Measurements from ENCODE around the gene CUX1. TPM values are rescaled to one million over a fixed set of nuclear protein-coding genes. Genes with fewer than 3 reads are reported as not detected.
"Not testable (repeated sequence)": the region's sequence is repeated elsewhere in the genome, so short reads cannot be mapped to it uniquely, and the experiment has no call there.

CUX1 gene
- polyA plus RNA-seq, 10 donors: 32.2 to 51.8 (median 40.3) TPM

DNA sequence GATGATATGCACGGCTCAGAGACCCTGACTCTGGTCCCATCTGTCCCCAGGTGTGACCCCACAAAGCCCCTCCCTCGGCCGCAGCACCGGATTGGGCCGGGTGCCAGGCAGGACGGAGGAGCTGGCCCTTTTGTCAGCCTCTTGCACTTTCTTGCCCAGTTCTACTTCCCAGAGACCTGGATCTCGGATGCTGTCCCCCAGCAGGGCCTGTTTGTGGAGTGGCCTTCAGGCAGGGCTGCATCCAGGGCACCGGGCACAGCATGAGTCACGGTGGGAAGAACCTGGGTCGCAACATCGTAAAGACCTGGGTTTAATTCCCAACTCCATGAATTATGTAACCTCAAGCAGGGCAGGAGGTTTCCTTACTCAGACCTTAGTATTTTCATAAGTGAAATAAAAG is 310.9 kb downstream of the CUX1 start:
- DNase-seq: no peak

DNA sequence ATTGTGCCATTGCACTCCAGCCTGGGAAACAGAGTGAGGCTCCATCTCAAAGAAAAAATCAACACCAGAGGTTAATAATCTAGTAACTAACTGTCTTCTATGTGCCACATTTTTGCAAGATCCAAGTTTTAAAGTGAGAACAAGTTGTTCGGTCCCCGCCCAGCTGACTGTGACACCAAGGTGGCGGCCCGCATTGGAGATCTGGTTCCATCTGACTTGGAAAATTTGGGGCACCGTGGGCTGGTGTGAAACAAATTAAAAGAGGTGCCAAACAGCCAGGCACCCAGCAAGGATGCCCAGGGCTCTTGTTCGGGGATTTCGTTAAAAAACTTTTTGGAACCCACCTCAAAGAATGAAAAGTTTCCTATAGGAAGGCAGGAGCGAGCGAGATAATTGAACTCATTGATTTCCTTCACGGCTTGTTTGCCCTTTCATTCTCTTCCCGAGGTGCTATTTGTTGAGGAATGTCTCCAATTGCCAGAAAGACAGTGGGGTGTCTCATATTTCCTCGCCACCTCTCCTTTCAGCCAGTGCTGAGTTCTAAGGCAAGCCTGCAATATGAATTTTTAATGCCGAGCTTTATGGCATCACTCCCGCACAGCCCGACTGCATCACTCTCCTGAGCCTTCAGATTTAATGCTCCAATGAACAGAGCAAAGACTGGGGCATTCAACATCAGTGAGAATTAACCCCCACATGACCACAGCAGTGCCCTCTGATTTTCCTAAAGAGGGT is 312.4 kb downstream of the CUX1 start:
- no peak for DNase-seq

DNA sequence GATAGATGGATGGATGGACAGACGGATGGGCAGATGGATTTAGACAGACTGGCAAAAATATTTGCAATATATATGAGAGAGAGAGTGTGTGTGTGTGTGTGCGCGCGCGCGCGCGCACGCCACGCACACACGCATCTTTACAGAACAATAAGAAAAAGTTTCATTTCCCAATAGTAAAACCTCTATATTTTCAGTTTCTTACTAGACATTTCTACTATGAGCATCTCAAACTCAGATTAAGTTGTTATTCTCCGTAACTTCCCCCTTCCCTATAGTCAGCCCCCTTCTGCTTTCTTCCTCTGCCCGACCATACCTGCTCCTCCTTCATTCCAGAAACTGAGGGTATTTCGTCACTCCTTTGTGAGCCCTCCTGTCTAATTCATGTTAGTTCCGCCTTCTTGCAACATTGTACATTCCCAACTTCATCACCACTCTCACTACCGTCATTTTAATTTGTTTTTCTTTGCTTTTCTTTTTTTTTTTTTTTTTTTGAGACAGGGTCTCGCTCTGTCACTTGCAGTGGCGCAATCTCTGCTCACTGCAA is 314.9 kb downstream of the CUX1 start:
- DNase-seq: no peak

DNA sequence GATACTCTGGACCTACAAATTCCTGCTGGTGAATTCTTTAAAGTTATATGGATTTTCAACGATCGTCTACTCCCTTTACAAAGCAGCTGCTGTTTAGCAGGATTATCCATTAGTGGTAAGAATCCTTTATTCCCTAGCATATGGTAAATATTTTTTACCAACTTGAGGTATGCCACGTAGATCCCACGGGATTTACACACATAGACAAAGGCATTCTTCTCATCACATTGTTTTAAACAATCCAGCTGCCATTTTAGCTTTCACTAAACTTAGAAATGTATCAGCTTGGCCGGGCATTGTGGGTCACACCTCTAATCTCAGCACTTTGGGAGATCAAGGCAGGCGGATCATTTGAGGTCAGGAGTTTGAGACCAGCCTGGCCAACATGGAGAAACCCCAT is 321.2 kb downstream of the CUX1 start:
- DNase-seq: no peak

DNA sequence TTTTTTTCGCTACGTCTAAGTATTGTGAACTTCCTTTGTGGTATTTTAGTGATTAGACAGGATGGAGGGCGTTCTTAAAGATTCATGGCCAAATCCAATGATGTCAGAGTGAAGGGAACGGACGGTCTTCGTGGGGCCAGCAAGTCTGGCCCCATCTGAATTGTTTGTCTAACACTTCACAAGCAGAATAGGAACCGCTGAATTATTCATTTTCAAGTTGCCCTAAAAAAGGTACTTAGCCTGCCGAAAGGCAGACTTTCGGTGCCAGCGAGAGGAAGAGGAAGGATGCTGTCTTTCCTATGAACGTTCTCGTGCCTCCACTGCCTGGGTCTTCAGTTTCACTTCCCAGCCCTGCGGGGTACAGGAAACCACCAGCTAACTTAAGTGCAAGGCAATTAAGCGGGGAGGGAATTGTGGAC is 323.5 kb downstream of the CUX1 start:
- DNase-seq: peak in 1 of 3 donors; percentile 41

DNA sequence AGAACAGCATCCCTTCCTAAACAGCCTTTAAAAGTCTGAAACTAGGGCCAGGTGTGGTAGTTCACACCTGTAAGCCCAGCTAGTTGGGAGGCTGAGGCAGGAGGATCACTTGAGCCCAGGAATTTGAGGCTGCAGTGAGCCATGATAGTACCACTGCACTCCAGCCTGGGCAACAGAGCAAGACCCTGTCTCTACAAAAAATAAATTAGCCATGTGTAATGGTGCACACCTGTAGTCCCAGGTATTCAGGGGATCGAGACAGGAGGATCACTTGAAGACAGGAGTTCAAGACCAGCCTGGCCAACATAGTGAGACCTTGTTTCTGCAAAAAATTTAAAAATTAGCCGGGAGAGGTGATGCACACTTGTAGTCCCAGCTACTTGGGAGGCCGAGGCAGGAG is 325.0 kb downstream of the CUX1 start:
- DNase-seq: not testable (repeated sequence)

DNA sequence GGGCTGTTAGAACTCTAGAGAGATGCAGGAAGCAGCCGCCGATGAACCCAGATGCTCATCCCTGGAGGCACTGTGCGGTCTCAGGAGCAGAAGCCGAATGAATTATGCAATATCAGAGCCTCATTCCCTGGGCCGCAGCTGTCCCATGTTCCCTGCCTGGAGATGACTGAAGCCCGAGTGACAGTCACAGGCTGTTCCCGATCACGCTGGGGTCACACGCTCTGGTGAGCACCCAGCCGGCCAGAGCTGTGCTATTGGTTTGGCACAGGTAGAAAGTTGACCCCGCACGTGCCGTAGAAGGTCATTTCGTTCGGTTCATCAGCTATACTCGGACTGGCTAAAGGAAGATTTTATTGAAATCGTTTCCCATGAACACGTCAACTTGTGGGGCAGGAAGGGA is 328.7 kb downstream of the CUX1 start:
- peak in 2 of 3 donors; percentile 37 to 54 for DNase-seq

DNA sequence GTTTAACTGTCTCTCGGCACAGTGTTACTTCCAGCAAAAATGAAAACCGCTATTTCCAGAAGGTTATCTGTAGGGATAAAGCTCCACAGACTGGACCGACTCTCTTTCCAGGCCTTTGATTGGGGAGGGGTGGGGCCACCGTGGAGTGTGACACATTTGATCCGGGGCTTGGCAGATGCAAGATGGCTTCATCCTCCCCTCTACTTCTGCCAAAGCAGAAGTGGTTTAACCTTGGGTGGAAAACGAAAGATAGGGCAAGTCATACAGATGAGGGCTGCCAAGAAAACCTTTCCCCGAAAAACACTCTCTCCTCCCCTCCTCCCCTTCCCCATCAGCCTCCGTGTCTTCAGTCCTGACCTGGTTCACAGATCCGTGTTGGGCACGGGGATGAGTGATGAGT is 329.6 kb downstream of the CUX1 start:
- DNase-seq: no peak

DNA sequence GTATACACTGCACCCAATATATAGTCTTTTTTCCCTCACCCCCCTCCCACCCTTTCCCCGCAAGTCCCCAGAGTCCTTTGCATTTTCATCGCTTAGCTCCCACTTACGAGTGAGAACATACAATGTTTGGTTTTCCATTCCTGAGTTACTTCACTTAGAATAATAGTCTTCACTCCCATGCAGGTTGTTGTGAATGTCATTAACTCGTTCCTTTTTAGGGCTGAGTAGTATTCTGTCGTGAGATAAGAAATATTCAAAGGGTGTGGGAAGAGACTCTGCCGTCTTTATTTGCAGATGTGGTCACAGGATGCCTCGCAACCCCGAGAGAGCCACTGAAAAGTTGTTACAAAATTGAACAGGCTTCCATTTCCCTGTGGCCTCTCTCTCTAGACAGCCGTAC is 331.4 kb downstream of the CUX1 start:
- DNase-seq: no peak

DNA sequence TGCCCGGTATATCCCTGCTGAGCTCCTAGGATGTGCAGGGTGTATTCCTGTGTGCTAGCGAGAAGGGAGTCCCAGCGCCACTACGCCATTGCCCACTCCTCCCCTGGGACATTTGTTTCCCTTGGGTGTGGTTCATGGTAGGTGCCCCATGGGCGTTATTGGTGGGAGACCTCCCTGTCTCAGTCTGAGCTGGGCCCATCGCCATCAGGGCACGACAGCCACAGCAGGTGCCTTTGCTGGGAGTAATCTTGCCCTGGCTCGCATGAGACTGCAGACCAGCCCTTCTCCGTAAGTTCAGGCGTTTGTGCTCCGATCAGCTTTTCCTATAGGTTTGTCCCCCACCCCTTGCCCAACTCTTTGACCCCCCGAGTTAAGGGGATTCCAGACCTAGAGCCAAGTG is 332.0 kb downstream of the CUX1 start:
- DNase-seq: no peak

DNA sequence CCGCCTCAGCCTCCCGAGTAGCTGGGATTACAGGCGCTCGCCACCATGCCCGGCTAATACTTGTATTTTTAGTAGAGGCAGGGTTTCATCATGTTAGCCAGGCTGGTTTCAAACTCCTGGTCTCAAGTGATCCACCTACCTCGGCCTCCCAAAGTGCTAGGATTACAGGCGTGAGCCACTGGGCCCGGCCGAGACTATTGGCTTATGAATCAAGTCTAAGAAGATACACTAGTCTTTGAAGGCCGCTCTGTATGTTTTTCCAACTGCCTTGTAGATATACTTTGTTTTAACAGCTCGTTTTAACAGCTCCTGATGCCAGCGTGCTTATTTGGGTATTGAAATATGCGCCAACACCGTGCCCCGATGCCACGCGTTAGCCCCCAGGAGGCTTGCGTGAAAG is 332.8 kb downstream of the CUX1 start:
- DNase-seq: no peak

DNA sequence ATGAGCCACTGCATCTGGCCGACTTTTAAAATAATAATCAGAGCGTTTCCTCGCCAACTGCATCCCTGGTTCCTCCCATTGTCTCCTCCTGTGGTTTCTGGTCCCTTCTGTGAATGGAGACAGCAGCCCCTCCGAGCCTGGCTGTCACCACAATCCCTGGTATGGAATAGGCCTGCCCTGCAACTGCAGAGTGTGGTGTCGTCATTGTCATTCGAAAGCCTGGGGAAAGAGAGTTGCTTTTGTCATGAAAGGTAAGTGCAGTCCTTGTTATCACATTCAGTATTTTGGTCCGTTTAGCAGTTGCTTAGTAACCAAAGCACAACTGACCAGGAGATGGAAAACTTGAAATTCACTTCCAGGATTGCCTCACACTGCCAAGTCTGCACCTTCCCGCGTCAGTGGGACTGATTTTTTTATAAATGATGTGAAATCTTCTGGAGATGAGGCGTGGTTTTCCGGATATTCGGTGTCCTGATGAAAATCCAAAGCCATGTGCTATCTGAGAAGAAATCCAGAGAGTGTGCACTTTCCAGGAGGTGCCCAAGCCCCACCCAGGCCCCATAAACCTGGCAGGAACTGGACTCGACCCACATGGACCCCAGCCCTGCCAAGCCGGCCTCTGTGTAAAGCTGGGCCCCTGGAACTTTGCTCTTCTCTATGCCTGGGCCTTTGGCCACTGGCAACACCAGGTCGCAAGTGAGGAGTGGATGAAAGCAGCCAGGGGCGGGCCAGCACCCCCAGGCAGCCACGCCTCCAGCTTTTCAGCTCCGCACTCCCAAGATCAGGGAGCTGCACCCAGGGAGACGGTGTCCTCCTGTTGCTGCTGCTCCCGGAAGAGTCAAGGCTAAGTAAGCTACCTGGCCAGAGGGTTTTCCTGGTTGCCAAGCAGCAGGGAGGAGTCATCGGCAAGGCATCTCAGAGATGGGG is 335.5 kb downstream of the CUX1 start:
- peak in 2 of 3 donors; percentile 61 to 79 for DNase-seq

DNA sequence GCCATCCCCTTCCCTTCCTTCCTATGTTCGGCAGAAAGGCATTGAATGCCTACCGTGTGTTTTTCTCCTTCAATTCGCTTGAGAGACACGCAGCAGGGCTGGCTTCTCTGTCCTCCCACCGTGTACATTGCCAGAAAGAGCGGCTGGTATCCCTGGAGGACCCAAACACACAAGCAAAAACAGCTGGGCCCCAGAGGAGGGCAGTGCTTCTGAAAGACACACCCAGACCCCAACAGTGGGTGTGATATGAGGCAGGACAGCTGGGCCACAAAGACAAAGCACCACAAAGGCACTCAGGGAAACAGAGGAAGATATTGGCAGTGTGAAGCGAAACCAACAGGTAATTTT is 336.1 kb downstream of the CUX1 start:
- no peak for DNase-seq

DNA sequence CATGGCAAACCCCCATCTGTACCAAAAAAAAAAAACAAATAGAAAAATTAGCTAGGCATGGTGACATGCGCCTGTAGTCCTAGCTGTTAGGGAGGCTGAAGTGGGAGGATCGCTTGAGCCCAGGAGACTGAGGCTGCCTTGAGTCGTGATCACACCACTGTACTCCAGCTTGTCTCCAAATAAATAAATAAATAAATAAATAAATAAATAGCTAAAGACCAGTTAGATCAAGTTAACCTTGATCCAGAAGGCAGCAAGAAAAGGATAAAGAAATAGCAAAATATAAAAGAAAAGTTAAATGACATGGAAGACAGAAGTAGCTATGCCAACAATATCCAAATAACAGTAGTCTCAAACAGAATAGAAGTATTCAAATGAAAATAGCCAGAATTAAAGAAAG is 337.0 kb downstream of the CUX1 start:
- DNase-seq: no peak

DNA sequence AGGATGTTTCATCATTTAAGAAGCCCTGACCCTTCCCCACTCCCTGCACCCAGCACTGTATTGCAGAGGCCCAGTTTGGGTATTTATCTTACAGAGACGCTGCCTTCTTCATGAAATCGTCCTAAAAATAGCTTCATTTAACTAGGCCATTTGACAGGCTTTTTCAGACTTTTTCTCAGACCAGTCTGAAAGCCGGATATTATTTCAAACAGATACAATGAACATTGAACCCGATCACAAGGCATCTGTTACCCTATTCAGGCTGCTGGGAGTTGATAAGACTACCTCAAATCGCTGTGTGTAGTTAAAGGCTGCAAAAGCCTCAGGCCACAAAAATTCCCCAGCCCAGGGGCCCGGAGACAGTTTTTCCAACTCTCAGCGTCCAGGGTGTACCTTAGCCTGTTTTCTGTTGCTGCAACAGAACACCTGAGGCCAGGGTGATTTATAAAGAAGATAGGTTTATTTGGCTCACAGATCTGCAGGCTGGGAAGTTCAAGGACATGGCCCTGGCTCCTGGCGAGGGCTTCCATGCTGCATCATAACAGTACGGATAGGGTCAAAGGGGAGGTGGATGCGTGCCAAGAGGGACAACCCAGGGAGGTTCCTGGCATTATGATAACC is 338.5 kb downstream of the CUX1 start:
- DNase-seq: no peak

DNA sequence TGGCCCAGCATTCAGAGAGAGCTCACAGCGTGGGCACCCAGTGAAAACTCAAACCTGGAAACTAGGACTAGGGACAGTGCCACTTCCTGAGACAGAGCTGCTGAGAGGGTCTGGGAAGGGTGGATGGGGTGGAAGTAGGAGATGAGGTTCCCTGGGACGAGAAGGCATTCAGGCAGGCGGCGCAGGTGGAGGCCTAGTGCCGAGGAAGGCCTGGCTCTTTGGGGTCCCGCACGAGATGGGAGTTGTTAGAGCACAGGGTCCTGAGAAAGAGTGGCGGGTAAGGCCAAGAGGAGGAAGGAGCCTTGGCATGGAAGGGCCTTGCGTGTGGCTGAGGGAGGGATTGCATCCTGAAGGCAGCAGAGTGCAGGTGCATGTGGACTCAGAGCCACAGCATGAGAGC is 339.4 kb downstream of the CUX1 start:
- no peak for DNase-seq

DNA sequence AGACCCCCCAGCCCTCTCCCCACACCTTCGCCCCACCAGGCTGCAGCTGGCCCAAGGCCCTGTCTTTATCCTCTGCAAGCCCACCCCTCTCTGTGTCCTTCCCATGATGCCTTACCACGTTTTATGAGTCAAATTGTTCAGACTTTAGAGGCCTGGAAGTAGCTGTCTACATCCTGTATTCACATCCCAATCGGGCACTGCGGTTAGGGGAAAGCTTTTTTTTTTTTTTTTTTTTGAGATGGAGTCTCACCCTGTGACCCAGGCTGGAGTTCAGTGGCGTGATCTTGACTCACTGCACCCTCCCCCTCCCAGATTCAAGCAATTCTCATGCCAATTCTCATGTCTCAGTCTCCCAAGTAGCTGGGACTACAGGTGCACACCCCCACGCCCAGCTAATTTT is 347.7 kb downstream of the CUX1 start:
- DNase-seq: no peak

DNA sequence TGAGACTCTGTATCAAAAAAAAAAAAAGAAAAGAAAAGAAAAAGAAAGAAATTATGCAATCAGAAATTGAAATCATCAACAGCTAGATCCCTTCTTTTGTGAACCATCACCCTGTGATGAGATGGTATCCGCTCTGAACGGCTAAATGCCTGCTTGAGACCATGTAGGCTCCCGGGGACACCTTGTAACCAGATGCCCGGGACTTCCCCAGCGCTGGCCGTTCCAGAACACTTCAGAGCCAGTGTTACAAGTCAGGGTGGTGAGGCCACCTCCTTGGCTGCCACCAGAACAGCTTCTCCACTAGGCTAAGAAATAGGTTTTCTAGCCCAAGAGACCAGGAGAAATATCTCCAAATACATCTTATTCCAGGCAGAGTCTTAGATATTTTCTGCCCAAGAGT is 349.8 kb downstream of the CUX1 start:
- DNase-seq: no peak

DNA sequence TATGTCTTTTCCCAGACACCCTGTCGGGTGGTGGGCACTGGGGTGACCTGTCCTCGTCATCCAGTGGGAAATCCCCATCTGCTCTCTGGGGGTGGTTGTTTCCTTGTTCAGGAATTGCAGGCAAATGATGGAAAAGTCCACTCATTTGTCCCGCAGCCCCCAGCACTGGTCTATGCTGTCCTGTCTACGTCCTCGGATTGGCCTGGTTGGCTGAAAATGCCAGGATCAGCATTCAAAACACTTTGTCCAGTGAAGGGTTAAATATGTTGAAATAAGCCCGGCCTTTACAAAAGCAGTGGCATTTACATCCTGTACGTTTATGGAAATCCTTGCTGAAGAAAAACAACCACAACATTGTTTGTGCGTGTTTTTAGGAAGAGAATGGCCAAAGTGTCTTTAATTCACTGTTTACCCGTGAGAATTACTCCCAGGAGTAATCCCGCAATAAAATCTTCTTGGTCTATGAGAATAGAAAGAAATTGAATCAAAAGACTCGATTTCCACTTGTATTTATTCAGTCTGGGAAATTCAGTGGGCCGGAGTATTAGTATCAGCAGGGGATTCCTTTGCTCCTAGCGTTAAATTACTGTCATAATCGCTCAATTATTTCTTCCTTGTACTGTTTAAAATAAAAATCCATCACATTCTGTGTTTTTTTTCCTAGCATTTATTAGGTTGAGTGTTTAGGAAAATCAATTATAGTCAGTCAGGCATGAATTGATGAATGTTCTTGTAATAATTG is 352.4 kb downstream of the CUX1 start:
- peak in 1 of 3 donors; percentile 28 for DNase-seq

DNA sequence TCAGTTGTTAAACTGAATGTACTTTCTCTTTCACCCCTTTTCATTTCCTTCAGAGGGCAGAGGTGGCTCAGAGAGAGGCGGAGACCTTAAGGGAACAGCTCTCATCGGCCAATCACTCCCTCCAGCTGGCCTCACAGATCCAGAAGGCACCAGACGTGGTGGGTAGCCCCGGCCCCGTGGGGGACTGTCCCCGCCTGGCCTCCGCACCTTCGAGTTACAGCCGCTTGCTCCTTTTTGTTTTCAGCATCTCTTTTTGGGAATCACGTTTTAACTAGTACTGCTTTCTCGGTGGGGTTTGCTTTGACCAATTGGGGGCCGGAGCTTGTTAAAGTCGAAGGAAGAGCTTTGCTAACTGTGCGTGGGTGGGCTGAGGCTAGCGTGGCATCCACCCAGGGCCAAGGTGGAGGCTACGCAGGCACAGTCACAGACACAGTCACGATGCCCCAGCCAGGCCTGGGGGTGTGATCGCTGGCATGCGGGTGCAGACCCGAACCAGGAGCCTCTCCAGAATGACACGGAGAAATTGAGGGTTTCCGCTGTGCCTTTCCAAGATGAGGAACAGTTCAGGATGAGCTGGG is 353.1 kb downstream of the CUX1 start:
- DNase-seq: peak in 1 of 3 donors; percentile 23

DNA sequence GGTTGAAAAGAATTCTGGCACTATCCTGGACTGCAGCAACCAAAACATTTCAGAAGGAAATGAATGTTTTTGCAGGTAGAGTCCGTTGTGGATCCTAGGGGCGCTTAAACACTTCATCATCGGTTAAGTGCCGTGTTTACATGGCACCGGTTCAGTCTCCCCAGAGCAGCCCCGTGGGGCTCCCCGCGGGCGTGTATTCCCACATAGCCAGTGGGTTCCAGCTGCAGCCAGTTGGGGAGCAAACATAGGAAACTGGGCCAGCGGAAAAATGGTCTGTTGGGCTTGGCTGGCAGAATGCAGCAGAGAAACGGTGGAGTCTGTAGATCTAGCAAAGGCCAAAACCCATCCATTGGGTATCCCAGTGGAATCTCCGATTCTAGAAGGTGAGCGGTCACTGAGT is 356.2 kb downstream of the CUX1 start:
- no peak for DNase-seq

Measured in muscle of back (tissue), 11 donors.